Activated T-cell treated with anti-CD3 and anti-CD28 coated beads, Interleukin-2, amount 50 U/mL, for 72 hours (primary cell): ENCODE measurements around the gene TEAD1. TPM values are rescaled to one million over a fixed set of nuclear protein-coding genes. Genes with fewer than 3 reads are reported as not detected.

Experiments
- ATAC-seq, 2 donors: fragments of 150-1000 bp; cut with Tn5 transposase; replicated peaks in 1 of 2; 2 replicates each; pipeline ENCODE4 v1.10.0; 2021; ENCODE audit warnings: moderate library complexity in 2 of 2, mild to moderate bottlenecking in 1 of 2
- DNase-seq, 2 donors: peaks; one replicate each; pipeline ENCODE4 v3.0.0; 2021 to 2022; ENCODE audit warnings: mixed read lengths in 1 of 2
- H3K27ac Mint-ChIP-seq: one replicate; pipeline ENCODE4 v1.8.0; 2022; ENCODE audit warnings: mild to moderate bottlenecking, moderate library complexity, mixed read lengths
- H3K27me3 Mint-ChIP-seq: one replicate; pipeline ENCODE4 v1.8.0; 2022; ENCODE audit warnings: low read depth, mixed read lengths
- H3K36me3 Mint-ChIP-seq, 2 donors: one replicate each; pipeline ENCODE4 v1.8.0; 2022; ENCODE audit warnings: mixed read lengths in 2 of 2, mild to moderate bottlenecking in 1 of 2; ENCODE audit not compliant: insufficient read depth in 2 of 2
- H3K4me1 Mint-ChIP-seq: one replicate; pipeline ENCODE4 v1.8.0; 2022; ENCODE audit warnings: low read depth, mixed read lengths
- H3K4me3 Mint-ChIP-seq, 2 donors: one replicate each; pipeline ENCODE4 v1.8.0; 2022; ENCODE audit warnings: mild to moderate bottlenecking in 2 of 2, mixed read lengths in 2 of 2, moderate library complexity in 2 of 2
- H3K9me3 Mint-ChIP-seq, 2 donors: one replicate each; pipeline ENCODE4 v1.8.0; 2022; ENCODE audit warnings: mixed read lengths in 2 of 2
- total RNA-seq, 2 donors: library from RNA; stranded (reverse); gene quantifications; one replicate each; pipeline ENCODE4 v1.2.3, GENCODE V29; 2022

TEAD1 gene
- total RNA-seq, 2 donors from 2014 or later: 0.31 to 0.35 TPM

DNA sequence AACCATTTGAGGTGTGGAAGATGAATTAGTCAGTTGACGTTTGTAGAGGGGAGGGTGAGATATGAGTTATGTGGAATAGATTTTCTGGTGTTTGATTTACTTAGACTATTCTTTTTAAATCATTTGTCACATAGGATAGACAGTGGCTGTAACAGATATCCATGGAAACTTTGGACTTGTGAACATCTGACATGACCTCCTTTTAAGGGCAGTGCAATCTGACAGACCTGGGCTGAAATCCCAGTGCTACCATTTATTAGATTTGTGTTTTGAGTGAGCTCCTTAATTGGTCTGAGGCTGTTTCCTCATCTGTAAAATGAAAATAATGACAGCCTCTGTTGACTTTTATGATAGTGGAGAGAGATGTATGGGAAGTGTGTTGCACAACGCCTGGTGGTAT is 159.9 kb downstream of the TEAD1 start:
- DNase-seq: no peak
- H3K4me3 Mint-ChIP-seq: no peak overlapping the region
- H3K27me3 Mint-ChIP-seq: peaks cover 43% of the 10 kb centered on the region
- no peak for ATAC-seq
- peaks cover 0 to 2% of the 10 kb centered on the region in 2 donors for H3K36me3 Mint-ChIP-seq
- no peak overlapping the region for H3K27ac Mint-ChIP-seq
- peaks cover under 1% of the 10 kb centered on the region for H3K4me1 Mint-ChIP-seq
- H3K9me3 Mint-ChIP-seq: no peaks in the 10 kb centered on the region

DNA sequence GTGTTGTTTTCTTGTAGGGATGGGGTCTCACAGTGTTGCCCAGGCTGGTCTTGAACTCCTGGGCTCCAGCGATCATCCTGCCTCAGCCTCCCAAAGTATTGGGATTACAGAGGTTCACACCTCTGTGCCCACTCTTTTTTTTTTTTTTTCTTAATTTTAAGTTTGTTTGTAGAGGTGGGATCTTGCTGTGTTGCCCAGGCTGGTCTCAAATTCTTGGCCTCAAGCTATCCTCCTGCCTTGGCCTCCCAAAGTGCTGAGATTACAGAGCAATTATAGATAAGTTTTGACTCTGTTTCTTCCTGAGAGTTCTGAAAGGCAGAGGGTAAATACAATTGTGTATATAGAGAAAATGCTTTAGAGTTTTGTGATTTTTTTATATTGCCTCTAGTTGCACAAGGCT is 160.4 kb downstream of the TEAD1 start:
- H3K4me3 Mint-ChIP-seq: no peak overlapping the region
- no peak overlapping the region for H3K27ac Mint-ChIP-seq
- H3K36me3 Mint-ChIP-seq: peaks cover 0 to 2% of the 10 kb centered on the region in 2 donors
- H3K4me1 Mint-ChIP-seq: no peaks in the 10 kb centered on the region
- DNase-seq (no peak), ATAC-seq (no peak)
- H3K9me3 Mint-ChIP-seq: no peaks in the 10 kb centered on the region
- peaks cover 38% of the 10 kb centered on the region for H3K27me3 Mint-ChIP-seq

DNA sequence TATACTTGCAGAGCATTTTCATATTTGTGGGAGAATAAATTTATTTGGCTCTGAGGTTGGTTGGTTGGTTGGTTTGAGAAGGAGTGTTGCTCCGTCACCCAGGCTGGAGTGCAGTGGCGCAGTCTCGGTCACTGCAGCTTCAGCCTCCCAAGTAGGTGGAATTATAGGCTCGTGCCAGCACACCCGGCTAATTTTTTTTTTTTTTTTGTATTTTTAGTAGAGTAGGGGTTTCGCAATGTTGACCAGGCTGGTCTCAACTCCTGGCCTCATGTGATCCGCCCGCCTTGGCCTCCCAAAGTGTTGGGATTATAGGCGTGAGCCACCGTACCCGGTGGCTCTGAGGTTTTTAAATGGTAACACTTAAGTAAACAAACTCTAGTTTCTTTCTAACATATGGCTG is 161.1 kb downstream of the TEAD1 start:
- no peak for DNase-seq

DNA sequence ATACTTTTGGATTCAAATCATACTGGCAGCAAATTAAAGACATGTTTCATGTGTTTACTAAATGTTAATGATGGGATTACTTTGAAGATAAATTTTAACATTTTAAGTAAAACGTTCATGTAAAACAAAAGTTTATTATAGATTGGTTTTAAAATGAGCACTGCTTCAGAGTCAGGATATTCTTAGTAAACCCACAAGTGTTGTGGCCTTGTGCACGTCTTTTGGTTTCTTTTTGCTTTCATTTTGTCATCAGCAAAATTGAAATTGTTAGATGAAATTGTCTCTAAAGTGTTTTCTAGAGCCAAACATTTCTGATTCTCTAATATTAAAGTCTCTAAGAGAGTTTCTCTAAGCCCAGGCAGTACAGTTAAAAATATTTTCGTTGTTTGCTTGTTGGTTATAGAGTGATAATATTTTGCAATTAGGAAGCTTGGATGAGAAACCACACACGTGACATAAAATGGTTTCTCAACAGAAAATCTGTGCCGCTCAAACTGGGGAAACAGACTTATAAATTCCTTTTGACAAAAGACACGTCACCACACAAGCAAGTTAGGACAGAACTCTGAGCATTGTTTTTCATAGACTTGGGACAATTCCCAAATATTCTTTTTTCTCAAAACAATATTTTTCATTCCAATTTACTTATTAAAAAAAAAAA is 164.4 kb downstream of the TEAD1 start:
- Mint-ChIP-seq H3K9me3 (no peaks in the 10 kb centered on the region), H3K27me3 (peaks cover 26% of the 10 kb centered on the region), H3K4me1 (no peaks in the 10 kb centered on the region), H3K36me3 (no peaks in the 10 kb centered on the region), H3K4me3 (no peak overlapping the region), H3K27ac (no peak overlapping the region)
- ATAC-seq (no peak), DNase-seq (no peak)

More for the DNA sequence above, 161.1 kb downstream of the TEAD1 start:
- no peaks in the 10 kb centered on the region for H3K9me3 Mint-ChIP-seq
- H3K27me3 Mint-ChIP-seq: peaks cover 32% of the 10 kb centered on the region
- H3K4me1 Mint-ChIP-seq: no peaks in the 10 kb centered on the region
- peaks cover 0 to 2% of the 10 kb centered on the region in 2 donors for H3K36me3 Mint-ChIP-seq
- H3K4me3 Mint-ChIP-seq: no peak overlapping the region
- no peak for ATAC-seq
- no peak overlapping the region for H3K27ac Mint-ChIP-seq

DNA sequence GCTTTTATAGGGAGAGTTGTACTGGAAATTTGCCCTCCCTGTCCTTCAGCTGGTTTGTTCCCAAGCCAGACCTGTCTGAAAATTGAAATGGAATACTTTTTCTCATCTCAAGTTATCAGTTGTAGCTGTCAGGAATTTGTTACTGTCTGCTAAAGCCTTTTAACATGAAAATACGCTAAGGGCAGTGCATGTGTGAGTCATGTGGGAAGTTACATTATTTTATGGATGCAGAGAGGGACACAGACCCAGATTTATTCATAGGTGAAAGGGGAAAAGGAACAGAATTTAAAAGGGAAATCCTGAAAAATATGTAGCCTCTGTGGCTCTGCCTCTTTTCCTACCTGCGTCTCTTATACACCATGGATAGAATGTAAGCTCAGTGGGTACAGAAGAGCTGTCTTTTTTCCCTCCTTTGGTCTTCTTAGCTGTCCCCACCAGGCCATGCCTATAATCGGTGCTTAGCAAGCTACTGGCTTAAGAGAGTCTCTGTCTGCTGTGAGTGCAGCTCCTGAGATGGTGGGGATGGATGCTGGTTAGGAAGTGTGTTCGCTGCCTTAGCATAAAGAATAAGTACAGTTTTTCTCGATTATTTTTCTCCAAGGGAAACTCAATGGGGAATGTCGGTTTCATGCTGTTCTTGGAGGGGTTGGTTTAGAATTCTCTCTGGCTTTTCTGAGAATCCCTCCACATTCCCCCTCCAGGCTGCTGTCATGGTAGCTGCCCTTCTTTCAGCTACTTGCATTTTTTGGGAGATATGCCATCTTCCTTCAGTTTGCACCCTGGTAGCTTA is 166.8 kb downstream of the TEAD1 start:
- DNase-seq (no peak), ATAC-seq (no peak)
- Mint-ChIP-seq H3K4me1 (no peaks in the 10 kb centered on the region), H3K27ac (no peak overlapping the region), H3K9me3 (no peaks in the 10 kb centered on the region), H3K27me3 (peaks cover 16% of the 10 kb centered on the region), H3K4me3 (no peak overlapping the region), H3K36me3 (no peaks in the 10 kb centered on the region)

DNA sequence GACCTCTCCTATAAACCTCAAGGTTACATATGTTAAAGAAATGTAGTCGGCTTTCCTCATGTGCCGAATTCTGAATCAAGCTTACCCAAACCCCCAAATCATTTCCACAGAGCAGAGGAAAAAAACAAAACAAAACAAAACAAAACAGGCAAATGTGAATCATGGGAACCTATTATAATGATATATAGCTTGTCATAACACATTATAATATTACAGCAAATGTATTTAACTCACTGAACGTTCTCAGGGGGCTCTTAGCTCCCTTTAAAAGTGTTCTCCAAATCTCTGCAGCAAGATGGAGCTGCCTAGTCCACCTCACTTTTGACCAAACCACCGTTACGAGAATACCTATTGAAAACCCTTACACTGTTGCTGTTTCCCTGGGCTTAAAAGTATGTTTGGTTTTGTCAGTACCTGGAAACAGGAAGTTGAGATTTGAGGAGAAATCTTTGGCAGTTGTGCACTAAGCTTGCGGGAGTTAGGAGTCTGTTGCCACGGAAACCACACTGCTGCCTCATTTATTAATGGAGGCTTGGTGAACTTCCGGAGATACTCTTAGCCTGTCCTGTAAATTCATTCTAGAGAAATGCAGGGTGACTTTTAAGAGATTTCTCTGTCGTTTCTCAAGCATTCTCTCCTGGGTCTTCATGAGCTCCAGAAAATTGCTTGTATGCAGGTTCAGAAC is 167.9 kb downstream of the TEAD1 start:
- Mint-ChIP-seq H3K36me3 (no peaks in the 10 kb centered on the region), H3K4me3 (no peak overlapping the region), H3K4me1 (no peaks in the 10 kb centered on the region), H3K9me3 (no peaks in the 10 kb centered on the region), H3K27me3 (peaks cover 23% of the 10 kb centered on the region), H3K27ac (no peak overlapping the region)
- no peak for DNase-seq
- no peak for ATAC-seq

DNA sequence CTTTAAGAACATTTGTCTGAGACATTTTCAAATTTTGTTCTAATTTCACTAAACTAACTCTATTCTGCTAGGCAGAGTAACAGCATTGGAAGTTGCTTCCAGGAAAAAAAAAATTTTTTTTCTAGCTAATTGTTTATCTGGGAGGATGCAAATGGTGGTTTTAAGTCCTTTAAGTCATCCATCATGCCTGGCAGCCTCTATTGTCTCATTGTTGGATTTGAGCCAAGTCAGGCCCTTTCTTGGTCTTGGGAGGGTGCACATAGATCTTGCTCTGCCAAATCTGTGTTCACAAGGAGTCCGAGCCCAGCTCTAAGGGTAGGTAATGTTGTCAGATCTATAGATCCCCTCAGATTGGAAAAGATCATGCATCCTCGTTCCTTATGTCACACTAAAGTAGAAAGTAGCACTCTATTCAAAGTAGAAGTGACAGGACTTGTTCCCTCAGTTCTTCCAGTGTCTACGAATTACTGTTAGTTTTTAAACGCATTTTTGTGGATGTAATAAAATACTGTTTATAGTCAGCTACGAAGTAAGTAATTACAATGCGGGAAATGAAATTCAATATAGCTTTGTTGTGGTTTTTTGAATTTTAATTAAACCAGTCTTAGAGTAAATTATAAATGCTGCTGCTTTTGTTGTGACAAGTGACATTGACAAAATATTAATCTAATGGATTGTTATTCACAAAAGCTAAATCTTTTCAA is 168.9 kb downstream of the TEAD1 start:
- Mint-ChIP-seq H3K36me3 (no peaks in the 10 kb centered on the region), H3K4me1 (no peaks in the 10 kb centered on the region), H3K27ac (no peak overlapping the region), H3K27me3 (peaks cover 25% of the 10 kb centered on the region), H3K4me3 (no peak overlapping the region), H3K9me3 (no peaks in the 10 kb centered on the region)
- DNase-seq (no peak), ATAC-seq (no peak)

DNA sequence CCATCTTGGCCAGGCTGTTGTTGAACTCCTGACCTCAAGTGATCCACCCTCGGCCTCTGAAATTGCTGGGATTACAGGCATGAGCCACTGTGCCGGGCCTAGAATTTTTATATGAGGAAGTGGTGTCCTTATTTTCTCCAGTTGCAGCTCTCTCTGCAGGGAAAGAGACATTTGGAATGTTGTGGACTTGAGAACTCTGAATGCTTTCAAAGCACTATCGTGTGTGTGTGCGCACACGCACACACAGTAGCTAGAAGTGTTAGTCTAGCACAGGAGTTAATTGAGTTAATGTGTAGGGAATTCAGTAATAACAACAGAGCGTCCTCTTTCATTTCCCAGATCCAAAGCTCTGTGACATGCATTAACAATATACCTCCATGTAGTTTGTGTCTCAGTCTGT is 170.9 kb downstream of the TEAD1 start:
- ATAC-seq (no peak), DNase-seq (no peak)
- Mint-ChIP-seq H3K36me3 (no peaks in the 10 kb centered on the region), H3K9me3 (no peaks in the 10 kb centered on the region), H3K4me1 (no peaks in the 10 kb centered on the region), H3K4me3 (no peak overlapping the region), H3K27ac (no peak overlapping the region), H3K27me3 (peaks cover 32% of the 10 kb centered on the region)

DNA sequence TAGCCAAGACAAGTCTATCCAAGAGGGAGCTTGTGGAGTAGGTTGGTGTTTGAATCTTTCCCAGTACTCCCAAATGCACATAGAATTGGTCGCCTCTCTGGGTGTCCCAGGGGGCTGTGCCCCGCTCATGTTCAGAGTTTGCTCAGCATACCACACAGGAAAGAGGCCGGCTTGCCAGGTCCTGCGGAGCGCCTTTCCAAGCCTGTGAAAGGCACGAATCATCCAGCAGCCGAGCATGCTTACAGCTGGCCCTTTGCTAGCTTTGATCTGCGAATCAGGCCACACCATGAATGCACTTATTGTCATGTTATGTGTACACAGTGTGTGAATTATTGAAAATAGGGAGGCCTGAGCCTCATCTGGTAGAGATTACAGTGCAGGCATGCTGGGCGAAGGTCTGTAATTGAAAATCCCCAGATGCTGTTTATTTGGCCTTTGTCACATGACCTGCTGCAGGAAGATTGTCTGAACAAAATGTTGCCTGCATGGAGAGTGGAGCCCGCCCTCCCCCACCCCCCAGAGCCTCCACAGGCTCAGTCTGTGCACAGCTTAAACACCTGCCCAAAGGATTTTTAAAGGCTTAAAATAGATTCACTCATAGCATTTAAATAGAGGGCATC is 171.6 kb downstream of the TEAD1 start:
- Mint-ChIP-seq H3K9me3 (no peaks in the 10 kb centered on the region), H3K27ac (no peak overlapping the region), H3K36me3 (no peaks in the 10 kb centered on the region), H3K27me3 (peaks cover 32% of the 10 kb centered on the region), H3K4me3 (no peak overlapping the region), H3K4me1 (no peaks in the 10 kb centered on the region)
- ATAC-seq (no peak), DNase-seq (no peak)

DNA sequence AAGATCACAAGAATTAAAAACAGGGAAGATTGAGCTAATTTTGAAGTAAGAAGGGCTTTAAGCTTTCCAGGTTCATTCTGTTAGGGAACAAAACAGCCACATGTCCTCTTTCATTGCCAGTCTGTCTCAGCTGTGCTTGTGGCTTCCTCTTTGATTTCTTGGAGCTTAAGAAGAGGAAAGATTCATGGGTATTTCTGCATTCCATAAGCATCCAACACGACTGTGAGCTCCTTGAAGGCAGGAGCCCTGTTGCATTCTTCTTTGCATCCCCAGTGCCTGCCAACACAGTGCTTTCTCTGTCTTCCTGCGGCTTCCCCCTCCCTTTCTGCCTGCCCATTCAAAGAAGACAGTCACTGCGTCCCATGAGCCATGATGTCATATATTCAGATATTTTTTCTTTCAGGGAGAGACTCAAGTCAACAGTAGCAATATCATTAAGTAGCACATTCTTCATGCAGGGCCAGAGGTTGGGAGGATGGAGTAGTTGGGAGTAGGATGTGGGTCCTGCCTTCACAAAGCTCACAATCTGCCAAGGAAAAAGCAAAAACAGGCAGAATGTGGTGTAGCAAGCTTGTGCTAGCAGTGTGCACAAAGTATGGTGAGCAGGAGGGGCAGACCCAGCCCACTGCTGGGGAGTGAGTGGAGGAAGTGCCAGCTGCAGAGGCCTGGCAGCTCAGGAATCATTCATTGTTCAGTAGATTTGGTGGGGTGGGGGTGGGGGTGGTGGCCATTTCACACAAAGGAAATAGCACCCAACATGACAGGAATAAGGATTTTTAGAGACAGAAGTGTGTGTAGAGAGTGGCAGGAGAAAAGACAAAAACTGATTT is 172.8 kb downstream of the TEAD1 start:
- H3K4me1 Mint-ChIP-seq: peaks cover 5% of the 10 kb centered on the region
- DNase-seq (no peak), ATAC-seq (no peak)
- no peak overlapping the region for H3K27ac Mint-ChIP-seq
- no peaks in the 10 kb centered on the region for H3K36me3 Mint-ChIP-seq
- no peak overlapping the region for H3K4me3 Mint-ChIP-seq
- H3K27me3 Mint-ChIP-seq: peaks cover 23% of the 10 kb centered on the region
- H3K9me3 Mint-ChIP-seq: no peaks in the 10 kb centered on the region

DNA sequence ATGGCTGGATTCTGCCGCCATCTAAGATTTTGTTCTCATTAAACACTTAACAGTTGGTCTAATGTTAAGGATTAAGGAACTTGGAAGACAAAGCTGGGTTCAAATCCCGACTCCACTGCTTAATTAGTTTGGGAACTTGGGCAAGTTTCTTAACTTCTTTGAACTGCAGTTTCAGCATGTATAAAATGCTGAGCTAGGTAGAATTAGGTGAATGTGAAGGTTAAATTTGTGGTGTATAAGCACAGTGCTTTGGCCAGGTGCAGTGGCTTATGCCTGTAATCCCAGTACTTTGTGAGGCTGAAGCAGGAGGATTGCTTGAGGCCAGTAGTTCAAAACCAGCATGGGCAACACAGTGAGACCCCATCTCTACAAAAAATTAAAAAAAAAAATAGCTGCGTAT is 174.2 kb downstream of the TEAD1 start:
- ATAC-seq (no peak), DNase-seq (no peak)
- H3K9me3 Mint-ChIP-seq: no peaks in the 10 kb centered on the region
- peaks cover 16% of the 10 kb centered on the region for H3K27me3 Mint-ChIP-seq
- H3K4me3 Mint-ChIP-seq: no peak overlapping the region
- no peaks in the 10 kb centered on the region for H3K36me3 Mint-ChIP-seq
- H3K4me1 Mint-ChIP-seq: peaks cover 6% of the 10 kb centered on the region
- H3K27ac Mint-ChIP-seq: no peak overlapping the region

DNA sequence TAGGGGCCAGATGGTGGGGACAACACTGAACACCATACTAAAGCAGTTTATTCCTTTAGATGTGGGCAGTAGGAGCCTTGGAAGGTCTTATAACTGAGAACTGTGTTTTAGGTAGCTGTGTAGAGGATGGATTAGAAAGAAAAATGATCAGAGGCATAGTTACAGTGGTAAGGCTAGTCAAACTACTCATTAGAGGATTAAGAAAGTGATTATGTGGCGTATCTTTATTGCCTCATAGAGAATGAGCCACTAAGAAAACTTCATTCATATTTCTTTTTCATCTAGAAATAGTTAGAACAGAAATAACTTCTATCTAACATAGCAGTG is 179.1 kb downstream of the TEAD1 start:
- Mint-ChIP-seq H3K27me3 (peaks cover 14% of the 10 kb centered on the region), H3K9me3 (no peaks in the 10 kb centered on the region), H3K27ac (no peak overlapping the region), H3K36me3 (no peaks in the 10 kb centered on the region), H3K4me3 (no peak overlapping the region), H3K4me1 (peaks cover 6% of the 10 kb centered on the region)
- no peak for DNase-seq
- ATAC-seq: no peak
